HepG2 (cell line): Measurements from ENCODE around the gene TCFL5. TPM values are rescaled to one million over a fixed set of nuclear protein-coding genes. Genes with fewer than 3 reads are reported as not detected.

ENCODE experiments used
- BORCS8-MEF2B ChIP-seq: sonication (generic); formaldehyde crosslinking; IDR thresholded peaks from 2 replicates; pipeline ENCODE4 v1.8.0; 2022; ENCODE audit warnings: mild to moderate bottlenecking, missing genetic modification reagents
- CAMTA2 ChIP-seq: sonication (generic); formaldehyde crosslinking; IDR thresholded peaks from 2 replicates; pipeline ENCODE4 v1.4.0; 2020; ENCODE audit warnings: mild to moderate bottlenecking, missing genetic modification reagents, borderline replicate concordance
- FOXK2 ChIP-seq: fragments of 450-650 bp; IDR thresholded peaks from 2 replicates; pipeline ENCODE4 v1.6.1; 2016
- HDAC1 ChIP-seq: sonication (generic); formaldehyde crosslinking; IDR thresholded peaks from 2 replicates; pipeline ENCODE4 v1.5.1; 2020; ENCODE audit warnings: mild to moderate bottlenecking, missing genetic modification reagents
- IRX3 ChIP-seq: sonication (generic); formaldehyde crosslinking; IDR thresholded peaks from 2 replicates; pipeline ENCODE4 v1.8.1; 2023; ENCODE audit warnings: mild to moderate bottlenecking, low read depth, missing genetic modification reagents, borderline replicate concordance
- MTA1 ChIP-seq: sonication (generic); formaldehyde crosslinking; IDR thresholded peaks from 2 replicates; pipeline ENCODE4 v1.4.0; 2020; ENCODE audit warnings: missing genetic modification reagents, mild to moderate bottlenecking, borderline replicate concordance
- MXD4 ChIP-seq: IDR thresholded peaks from 2 replicates; pipeline ENCODE4 v1.6.1; 2016; ENCODE audit warnings: mild to moderate bottlenecking, missing biosample characterization, missing genetic modification reagents
- PHF8 ChIP-seq: sonication (generic); formaldehyde crosslinking; IDR thresholded peaks from 2 replicates; pipeline ENCODE4 v1.5.0; 2020; ENCODE audit warnings: missing genetic modification reagents
- SIX1 ChIP-seq: sonication (generic); formaldehyde crosslinking; IDR thresholded peaks from 2 replicates; pipeline ENCODE4 v1.4.0; 2020; ENCODE audit warnings: missing genetic modification reagents, borderline replicate concordance
- SIX4 ChIP-seq: sonication (generic); formaldehyde crosslinking; IDR thresholded peaks from 2 replicates; pipeline ENCODE4 v1.4.0; 2020; ENCODE audit warnings: missing genetic modification reagents
- SP2 ChIP-seq: sonication (generic); formaldehyde crosslinking; IDR thresholded peaks from 2 replicates; pipeline ENCODE4 v1.5.1; 2020; ENCODE audit warnings: mild to moderate bottlenecking, missing genetic modification reagents
- SRF ChIP-seq: IDR thresholded peaks from 2 replicates; pipeline ENCODE4 v1.6.1; 2011; ENCODE audit warnings: mild to moderate bottlenecking, low read depth, low read length, moderate library complexity
- ZBTB8A ChIP-seq: sonication (generic); formaldehyde crosslinking; IDR thresholded peaks from 2 replicates; pipeline ENCODE4 v1.4.0; 2020; ENCODE audit warnings: mild to moderate bottlenecking, low read depth, missing genetic modification reagents, borderline replicate concordance
- ZFP62 ChIP-seq: sonication (generic); formaldehyde crosslinking; IDR thresholded peaks from 2 replicates; pipeline ENCODE4 v1.4.0; 2020; ENCODE audit warnings: missing genetic modification reagents
- ZFY ChIP-seq: sonication (generic); formaldehyde crosslinking; IDR thresholded peaks from 2 replicates; pipeline ENCODE4 v1.4.0; 2020; ENCODE audit warnings: missing genetic modification reagents
- ZKSCAN1 ChIP-seq: fragments of 150-350 bp; IDR thresholded peaks from 2 replicates; pipeline ENCODE4 v1.6.1; 2014; ENCODE audit warnings: low read length
- ZNF331 ChIP-seq: sonication (generic); formaldehyde crosslinking; IDR thresholded peaks from 2 replicates; pipeline ENCODE4 v1.4.0; 2020; ENCODE audit warnings: missing genetic modification reagents
- ZNF724P ChIP-seq: sonication (generic); formaldehyde crosslinking; IDR thresholded peaks from 2 replicates; pipeline ENCODE4 v1.8.0; 2022; ENCODE audit warnings: missing genetic modification reagents, borderline replicate concordance
- ZSCAN29 ChIP-seq: sonication (generic); formaldehyde crosslinking; conservative IDR thresholded peaks from 2 replicates; pipeline ENCODE4 v1.4.0; 2020; ENCODE audit warnings: mild to moderate bottlenecking, missing genetic modification reagents
- polyA plus RNA-seq, 8 experiments: library from polyadenylated mRNA; depleted of rRNA in 3 of 8; stranded (reverse) in 7 of 8; unstranded in 1 of 8; fragments of >200 nt; fragmentation: Illumina TruSeq in 4 of 8; extraction: Trizol in 4 of 8; gene quantifications; 2 replicates each; pipeline versions ENCODE4 v1.2.1 to v1.2.3, GENCODE V29; 2011 to 2016; ENCODE audit warnings: low read depth in 4 of 8, missing spikeins in 1 of 8, mixed read lengths in 1 of 8; ENCODE audit not compliant: insufficient read depth in 1 of 8
- total RNA-seq, 5 experiments: library from RNA; depleted of rRNA; stranded (reverse); fragments of >200 nt; fragmentation: Illumina TruSeq; extraction: Trizol; gene quantifications; 2 replicates each; pipeline ENCODE4 v1.2.3, GENCODE V29; 2016; ENCODE audit warnings: low read depth in 1 of 5
- TF ChIP-seq, protein P1 (sequence below): sonication (generic); formaldehyde crosslinking; IDR thresholded peaks from 2 replicates; pipeline ENCODE4 v1.5.0; 2020; ENCODE audit warnings: missing genetic modification reagents
- TF ChIP-seq, protein P2 (sequence below): sonication (generic); formaldehyde crosslinking; IDR thresholded peaks from 2 replicates; pipeline ENCODE4 v1.4.0; 2020; ENCODE audit warnings: low read depth, missing genetic modification reagents
- TF ChIP-seq, protein P3 (sequence below): sonication (generic); formaldehyde crosslinking; IDR thresholded peaks from 2 replicates; pipeline ENCODE4 v1.5.1; 2020; ENCODE audit warnings: missing genetic modification reagents, mild to moderate bottlenecking, borderline replicate concordance
- TF ChIP-seq, protein P4 (sequence below): sonication (generic); formaldehyde crosslinking; IDR thresholded peaks from 2 replicates; pipeline ENCODE4 v1.4.0; 2020; ENCODE audit warnings: missing genetic modification reagents

TCFL5 gene
- total and polyA plus RNA-seq, 2 of the 13 experiments (the other 11 are each of a cell fraction or from before 2014, with no cell fraction given), result 14.8 to 20.0 TPM

DNA sequence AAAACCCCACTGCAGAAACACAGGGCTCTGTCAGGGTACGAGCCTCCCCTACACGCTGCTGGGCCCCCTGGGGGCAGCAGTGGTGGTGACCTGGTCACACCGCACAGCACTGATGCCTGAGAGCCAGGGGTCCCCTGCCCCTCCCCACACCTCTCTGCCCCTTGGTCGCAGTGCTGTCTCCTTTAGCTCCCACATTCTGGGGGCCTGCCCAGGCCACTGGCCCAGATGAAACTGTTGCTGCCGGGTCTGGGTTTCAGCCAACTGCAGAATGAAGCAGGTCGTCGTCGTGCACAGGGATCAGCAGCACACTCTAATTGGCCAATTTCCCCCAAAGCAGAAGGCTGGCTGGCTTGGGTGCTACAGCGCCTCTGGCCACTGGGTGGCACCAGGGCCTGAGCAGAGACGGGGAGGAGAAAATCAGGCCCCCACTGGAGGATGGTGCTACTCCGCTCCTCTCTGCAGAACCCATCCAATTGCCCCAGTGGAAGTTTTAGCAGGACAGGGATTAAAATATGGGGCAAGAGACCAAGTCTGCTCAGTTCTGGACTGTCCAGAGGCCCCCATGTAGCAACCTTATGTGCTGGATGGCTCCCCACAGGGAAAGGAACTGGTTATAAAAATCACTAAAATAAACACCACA, 38.5 kb upstream of the TCFL5 start (continued):
- TF ChIP-seq, protein P1, sequence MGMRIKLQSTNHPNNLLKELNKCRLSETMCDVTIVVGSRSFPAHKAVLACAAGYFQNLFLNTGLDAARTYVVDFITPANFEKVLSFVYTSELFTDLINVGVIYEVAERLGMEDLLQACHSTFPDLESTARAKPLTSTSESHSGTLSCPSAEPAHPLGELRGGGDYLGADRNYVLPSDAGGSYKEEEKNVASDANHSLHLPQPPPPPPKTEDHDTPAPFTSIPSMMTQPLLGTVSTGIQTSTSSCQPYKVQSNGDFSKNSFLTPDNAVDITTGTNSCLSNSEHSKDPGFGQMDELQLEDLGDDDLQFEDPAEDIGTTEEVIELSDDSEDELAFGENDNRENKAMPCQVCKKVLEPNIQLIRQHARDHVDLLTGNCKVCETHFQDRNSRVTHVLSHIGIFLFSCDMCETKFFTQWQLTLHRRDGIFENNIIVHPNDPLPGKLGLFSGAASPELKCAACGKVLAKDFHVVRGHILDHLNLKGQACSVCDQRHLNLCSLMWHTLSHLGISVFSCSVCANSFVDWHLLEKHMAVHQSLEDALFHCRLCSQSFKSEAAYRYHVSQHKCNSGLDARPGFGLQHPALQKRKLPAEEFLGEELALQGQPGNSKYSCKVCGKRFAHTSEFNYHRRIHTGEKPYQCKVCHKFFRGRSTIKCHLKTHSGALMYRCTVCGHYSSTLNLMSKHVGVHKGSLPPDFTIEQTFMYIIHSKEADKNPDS, result no peak
- TF ChIP-seq FOXK2, result no peak
- peak; percentile 77; the same call in 1 of the 2 replicates for TF ChIP-seq MTA1 (CRISPR knock-in tag)
- TF ChIP-seq, protein P2, sequence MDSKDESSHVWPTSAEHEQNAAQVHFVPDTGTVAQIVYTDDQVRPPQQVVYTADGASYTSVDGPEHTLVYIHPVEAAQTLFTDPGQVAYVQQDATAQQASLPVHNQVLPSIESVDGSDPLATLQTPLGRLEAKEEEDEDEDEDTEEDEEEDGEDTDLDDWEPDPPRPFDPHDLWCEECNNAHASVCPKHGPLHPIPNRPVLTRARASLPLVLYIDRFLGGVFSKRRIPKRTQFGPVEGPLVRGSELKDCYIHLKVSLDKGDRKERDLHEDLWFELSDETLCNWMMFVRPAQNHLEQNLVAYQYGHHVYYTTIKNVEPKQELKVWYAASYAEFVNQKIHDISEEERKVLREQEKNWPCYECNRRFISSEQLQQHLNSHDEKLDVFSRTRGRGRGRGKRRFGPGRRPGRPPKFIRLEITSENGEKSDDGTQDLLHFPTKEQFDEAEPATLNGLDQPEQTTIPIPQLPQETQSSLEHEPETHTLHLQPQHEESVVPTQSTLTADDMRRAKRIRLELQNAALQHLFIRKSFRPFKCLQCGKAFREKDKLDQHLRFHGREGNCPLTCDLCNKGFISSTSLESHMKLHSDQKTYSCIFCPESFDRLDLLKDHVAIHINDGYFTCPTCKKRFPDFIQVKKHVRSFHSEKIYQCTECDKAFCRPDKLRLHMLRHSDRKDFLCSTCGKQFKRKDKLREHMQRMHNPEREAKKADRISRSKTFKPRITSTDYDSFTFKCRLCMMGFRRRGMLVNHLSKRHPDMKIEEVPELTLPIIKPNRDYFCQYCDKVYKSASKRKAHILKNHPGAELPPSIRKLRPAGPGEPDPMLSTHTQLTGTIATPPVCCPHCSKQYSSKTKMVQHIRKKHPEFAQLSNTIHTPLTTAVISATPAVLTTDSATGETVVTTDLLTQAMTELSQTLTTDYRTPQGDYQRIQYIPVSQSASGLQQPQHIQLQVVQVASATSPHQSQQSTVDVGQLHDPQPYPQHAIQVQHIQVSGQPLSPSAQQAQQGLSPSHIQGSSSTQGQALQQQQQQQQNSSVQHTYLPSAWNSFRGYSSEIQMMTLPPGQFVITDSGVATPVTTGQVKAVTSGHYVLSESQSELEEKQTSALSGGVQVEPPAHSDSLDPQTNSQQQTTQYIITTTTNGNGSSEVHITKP (CRISPR knock-in tag), result no peak
- TF ChIP-seq HDAC1 (CRISPR knock-in tag), result no peak; the same call in 1 of the 2 replicates
- peak; percentile 59; the same call in 1 of the 2 replicates for TF ChIP-seq CAMTA2 (CRISPR knock-in tag)
- TF ChIP-seq SRF, result peak; percentile 11; the same call in 1 of the 2 replicates
- TF ChIP-seq SIX4 (CRISPR knock-in tag), result no peak
- TF ChIP-seq ZBTB8A (CRISPR knock-in tag), result no peak
- TF ChIP-seq PHF8 (CRISPR knock-in tag), result peak; percentile 52
- peak; percentile 39 for TF ChIP-seq SP2 (CRISPR knock-in tag)
- TF ChIP-seq SIX1 (CRISPR knock-in tag), result no peak
- TF ChIP-seq ZFP62 (CRISPR knock-in tag), result 0 out of 2 replicates have a peak, but pooled peaks have one; percentile 14
- TF ChIP-seq, protein P3, sequence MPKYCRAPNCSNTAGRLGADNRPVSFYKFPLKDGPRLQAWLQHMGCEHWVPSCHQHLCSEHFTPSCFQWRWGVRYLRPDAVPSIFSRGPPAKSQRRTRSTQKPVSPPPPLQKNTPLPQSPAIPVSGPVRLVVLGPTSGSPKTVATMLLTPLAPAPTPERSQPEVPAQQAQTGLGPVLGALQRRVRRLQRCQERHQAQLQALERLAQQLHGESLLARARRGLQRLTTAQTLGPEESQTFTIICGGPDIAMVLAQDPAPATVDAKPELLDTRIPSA (CRISPR knock-in tag), result no peak; the same call in 1 of the 2 replicates
- TF ChIP-seq MXD4, result peak; percentile 58; the same call in 1 of the 2 replicates
- TF ChIP-seq ZNF331 (CRISPR knock-in tag), result peak; percentile 86
- TF ChIP-seq, protein P4, sequence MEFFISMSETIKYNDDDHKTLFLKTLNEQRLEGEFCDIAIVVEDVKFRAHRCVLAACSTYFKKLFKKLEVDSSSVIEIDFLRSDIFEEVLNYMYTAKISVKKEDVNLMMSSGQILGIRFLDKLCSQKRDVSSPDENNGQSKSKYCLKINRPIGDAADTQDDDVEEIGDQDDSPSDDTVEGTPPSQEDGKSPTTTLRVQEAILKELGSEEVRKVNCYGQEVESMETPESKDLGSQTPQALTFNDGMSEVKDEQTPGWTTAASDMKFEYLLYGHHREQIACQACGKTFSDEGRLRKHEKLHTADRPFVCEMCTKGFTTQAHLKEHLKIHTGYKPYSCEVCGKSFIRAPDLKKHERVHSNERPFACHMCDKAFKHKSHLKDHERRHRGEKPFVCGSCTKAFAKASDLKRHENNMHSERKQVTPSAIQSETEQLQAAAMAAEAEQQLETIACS (CRISPR knock-in tag), result peak; percentile 69
- peak; percentile 89; the same call in 1 of the 2 replicates for TF ChIP-seq ZSCAN29 (CRISPR knock-in tag)
- peak; percentile 81; the same call in 1 of the 2 replicates for TF ChIP-seq BORCS8-MEF2B (CRISPR knock-in tag)
- TF ChIP-seq ZNF724P (CRISPR knock-in tag), result peak; percentile 94; the same call in 1 of the 2 replicates
- TF ChIP-seq ZKSCAN1, result no peak
- TF ChIP-seq IRX3, result no peak
- TF ChIP-seq ZFY (CRISPR knock-in tag), result peak; percentile 80
